Stimulated activated CD4-positive, alpha-beta T cell treated with anti-CD3 and anti-CD28 coated beads, Interleukin-4, amount 100 ng/mL, for 1 hour (primary cell): Measurements from ENCODE around the gene OR6C65.
"Not testable (repeated sequence)": the region's sequence is repeated elsewhere in the genome, so short reads cannot be mapped to it uniquely, and the experiment has no call there.

ENCODE experiments used
- DNase-seq: peaks from one replicate; pipeline ENCODE4 v3.0.0-alpha.2; 2020

The OR6C65 gene

GRCh38 chr12:55400229-55400628 lies at the start of gene OR6C65:
Gene OR6C65 (plus strand): TSS chr12:55400529. CDS start chr12:55400529, 0 bp downstream.
- no peak for DNase-seq

GRCh38 chr12:55355338-55355737 lies 45.0 kb upstream of the OR6C65 start:
- DNase-seq, result not testable (repeated sequence)

GRCh38 chr12:55362675-55363074 lies 37.7 kb upstream of the OR6C65 start, which contains the start of gene OR6C75:
Gene OR6C75 (plus strand): TSS chr12:55362975. CDS start chr12:55365111, 2,136 bp downstream.
- no peak for DNase-seq

- DNase-seq, result no peak
These were observed 35.2 kb upstream of the OR6C65 start for GRCh38 chr12:55365086-55365485.

- DNase-seq, result no peak
These were observed 27.8 kb upstream of the OR6C65 start for GRCh38 chr12:55372521-55372920.

- DNase-seq, result no peak
These were observed 14.4 kb upstream of the OR6C65 start for GRCh38 chr12:55385891-55386290.

- no peak for DNase-seq
These were observed 8.1 kb upstream of the OR6C65 start for GRCh38 chr12:55392032-55392795.

GRCh38 chr12:55396326-55396725 lies 4.0 kb upstream of the OR6C65 start:
- DNase-seq, result no peak

GRCh38 chr12:55407866-55408265 lies 7.5 kb downstream of the OR6C65 start:
- no peak for DNase-seq

GRCh38 chr12:55409133-55409532 lies 8.8 kb downstream of the OR6C65 start:
- not testable (repeated sequence) for DNase-seq

- DNase-seq, result not testable (repeated sequence)
These were observed 11.8 kb downstream of the OR6C65 start for GRCh38 chr12:55412138-55412537.

GRCh38 chr12:55413498-55414388 lies 13.4 kb downstream of the OR6C65 start:
- DNase-seq, result not testable (repeated sequence)

- DNase-seq, result not testable (repeated sequence)
These were observed 14.1 kb downstream of the OR6C65 start for GRCh38 chr12:55414396-55414823.

GRCh38 chr12:55414889-55415288 lies 14.6 kb downstream of the OR6C65 start:
- not testable (repeated sequence) for DNase-seq

GRCh38 chr12:55416961-55417360 lies 16.6 kb downstream of the OR6C65 start:
- DNase-seq, result no peak

- DNase-seq, result no peak
These were observed 20.1 kb downstream of the OR6C65 start for GRCh38 chr12:55420307-55420962.

GRCh38 chr12:55425954-55426353 lies 25.6 kb downstream of the OR6C65 start, which contains the start of gene OR6C76:
Gene OR6C76 (plus strand): TSS chr12:55426254. CDS start chr12:55426254, 0 bp downstream.
- no peak for DNase-seq

GRCh38 chr12:55428331-55429243 lies 28.3 kb downstream of the OR6C65 start:
- no peak for DNase-seq

GRCh38 chr12:55441233-55441632 lies 40.9 kb downstream of the OR6C65 start:
- not testable (repeated sequence) for DNase-seq

- DNase-seq, result no peak
These were observed 43.4 kb downstream of the OR6C65 start, which contains the start of gene OR6C2 for GRCh38 chr12:55443776-55444175. Gene OR6C2 (plus strand): TSS chr12:55444076. CDS start chr12:55452214, 8,138 bp downstream.

- no peak for DNase-seq
These were observed 45.0 kb downstream of the OR6C65 start for GRCh38 chr12:55445357-55445756.

- DNase-seq, result no peak
These were observed 46.0 kb downstream of the OR6C65 start for GRCh38 chr12:55446326-55446725.
